ENCODE measurements around the gene JCAD.

Gene JCAD

DNA sequence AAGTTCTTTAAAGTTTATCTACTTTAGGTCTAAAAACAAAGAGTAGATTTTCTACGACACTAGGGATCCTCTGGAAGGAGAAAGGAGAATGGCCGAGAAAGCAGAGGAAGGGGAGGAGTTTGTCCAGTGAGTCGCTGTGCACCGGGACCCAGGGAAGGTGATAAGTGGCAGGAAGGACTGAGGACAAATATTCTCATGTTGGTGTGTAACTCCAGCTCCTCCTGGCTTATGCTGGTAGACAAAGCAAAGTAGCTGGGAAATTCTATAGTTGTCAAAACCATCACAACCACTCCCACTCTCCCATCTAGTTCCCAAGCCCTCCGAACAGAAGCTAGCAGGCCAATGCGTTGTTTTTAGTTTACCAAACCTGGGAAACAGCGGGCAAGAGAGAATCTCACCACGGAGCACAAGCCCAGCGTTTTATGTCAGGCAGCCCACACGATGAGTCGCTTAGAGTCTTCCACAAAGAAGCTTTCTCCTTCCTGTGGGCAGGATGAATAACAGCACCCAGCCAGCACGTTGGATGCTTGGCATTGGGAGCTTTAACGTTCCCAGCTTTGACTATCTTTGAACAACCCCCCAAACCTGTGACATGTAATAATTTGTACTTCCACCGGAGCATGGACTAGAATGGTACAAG lies 32.9 kb upstream of the JCAD start:
- H3K27ac ChIP-seq (ENCODE audit: low read length), result no peak overlapping the region
- no peak overlapping the region for H3K4me3 ChIP-seq (ENCODE audit: low read depth in 1 of 2, low read length in 2 of 2)

DNA sequence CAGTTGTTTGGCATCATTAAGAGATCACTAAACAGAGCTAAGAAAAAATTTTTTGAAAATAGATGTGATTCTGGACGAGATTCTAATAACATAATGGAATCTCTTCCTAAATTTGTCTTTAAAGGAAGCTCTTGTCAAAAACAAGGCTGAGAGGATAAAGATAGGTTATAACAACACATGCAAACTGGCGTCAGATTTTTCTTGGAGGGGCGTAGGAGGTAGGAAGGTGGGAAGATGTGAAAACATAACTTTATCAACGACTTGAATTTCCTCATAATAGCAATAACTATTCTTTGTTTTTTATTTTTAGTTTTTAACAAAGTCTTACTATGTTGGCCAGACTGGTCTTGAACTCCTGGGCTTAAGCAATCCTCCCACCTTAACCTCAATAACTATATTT lies 31.8 kb upstream of the JCAD start:
- Histone ChIP-seq H3K27ac (ENCODE audit: low read length) (no peak overlapping the region), H3K27me3 (ENCODE audit: low read depth, low read length) (no peaks in the 10 kb centered on the region), H3K9me3 (ENCODE audit: control insufficient read depth in 1 of 2, low read length in 2 of 2) (no peaks in the 10 kb centered on the region), H3K4me3 (ENCODE audit: low read depth in 1 of 2, low read length in 2 of 2) (no peak overlapping the region), H3K4me1 (ENCODE audit: control insufficient read depth in 1 of 2, insufficient read depth in 2 of 2, low read length in 2 of 2) (peaks cover 5 to 9% of the 10 kb centered on the region in 2 donors), H3K36me3 (ENCODE audit: control insufficient read depth in 1 of 2, insufficient read depth in 2 of 2, low read length in 2 of 2) (no peaks in the 10 kb centered on the region)

More for the DNA sequence above, 32.9 kb upstream of the JCAD start:
- no peaks in the 10 kb centered on the region for H3K9me3 ChIP-seq (ENCODE audit: control insufficient read depth in 1 of 2, low read length in 2 of 2)
- H3K27me3 ChIP-seq (ENCODE audit: low read depth, low read length), result no peaks in the 10 kb centered on the region
- H3K36me3 ChIP-seq (ENCODE audit: control insufficient read depth in 1 of 2, insufficient read depth in 2 of 2, low read length in 2 of 2), result no peaks in the 10 kb centered on the region
- H3K4me1 ChIP-seq (ENCODE audit: control insufficient read depth in 1 of 2, insufficient read depth in 2 of 2, low read length in 2 of 2), result peaks cover 5 to 9% of the 10 kb centered on the region in 2 donors

DNA sequence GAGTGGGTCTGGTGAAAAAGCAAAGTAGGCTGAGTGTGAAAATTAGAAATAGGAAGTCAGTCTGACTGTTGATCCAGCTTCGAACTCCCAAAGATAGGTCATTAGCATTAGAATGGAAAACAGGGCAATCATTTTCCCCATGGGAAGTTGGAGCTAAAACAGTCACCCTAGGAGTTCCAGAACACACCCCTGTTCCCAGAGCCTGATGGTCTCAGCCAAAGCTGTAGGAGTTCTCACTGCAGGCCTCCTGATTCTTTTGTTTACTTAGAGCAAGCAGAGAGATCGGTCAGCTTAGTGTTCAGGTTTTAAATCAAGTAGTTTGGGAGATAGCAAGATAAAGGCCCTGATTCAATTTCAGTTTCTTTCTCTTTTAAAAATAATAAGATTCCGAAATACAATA lies 28.8 kb upstream of the JCAD start:
- Histone ChIP-seq H3K27me3 (ENCODE audit: low read depth, low read length) (no peaks in the 10 kb centered on the region), H3K27ac (ENCODE audit: low read length) (no peak overlapping the region), H3K9me3 (ENCODE audit: control insufficient read depth in 1 of 2, low read length in 2 of 2) (no peaks in the 10 kb centered on the region), H3K4me3 (ENCODE audit: low read depth in 1 of 2, low read length in 2 of 2) (no peak overlapping the region), H3K36me3 (ENCODE audit: control insufficient read depth in 1 of 2, insufficient read depth in 2 of 2, low read length in 2 of 2) (no peaks in the 10 kb centered on the region), H3K4me1 (ENCODE audit: control insufficient read depth in 1 of 2, insufficient read depth in 2 of 2, low read length in 2 of 2) (peaks cover 5 to 9% of the 10 kb centered on the region in 2 donors)

DNA sequence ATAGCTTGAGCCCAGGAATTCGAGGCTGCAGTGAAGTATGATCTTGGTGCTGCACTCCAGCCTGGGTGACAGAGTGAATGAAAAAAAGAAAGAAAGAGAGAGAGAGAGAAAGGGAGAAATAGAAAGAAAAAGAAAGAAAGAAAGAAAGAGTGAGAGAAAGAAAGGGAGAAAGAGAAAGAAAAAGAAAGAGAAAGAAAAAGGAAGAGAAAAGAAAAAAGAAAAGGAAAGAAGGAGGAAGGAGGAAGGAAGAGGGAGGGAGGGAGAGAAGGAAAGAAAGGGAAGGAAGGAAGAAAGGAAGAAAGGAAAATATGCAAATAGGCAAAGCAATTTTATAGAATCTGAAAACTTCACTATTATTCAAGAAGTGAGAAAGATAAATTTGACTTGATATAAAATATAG lies 24.5 kb upstream of the JCAD start:
- H3K36me3 ChIP-seq (ENCODE audit: control insufficient read depth in 1 of 2, insufficient read depth in 2 of 2, low read length in 2 of 2), result no peaks in the 10 kb centered on the region
- H3K4me1 ChIP-seq (ENCODE audit: control insufficient read depth in 1 of 2, insufficient read depth in 2 of 2, low read length in 2 of 2), result peaks cover 2 to 5% of the 10 kb centered on the region in 2 donors
- H3K27me3 ChIP-seq (ENCODE audit: low read depth, low read length), result no peaks in the 10 kb centered on the region
- no peak overlapping the region for H3K27ac ChIP-seq (ENCODE audit: low read length)
- H3K9me3 ChIP-seq (ENCODE audit: control insufficient read depth in 1 of 2, low read length in 2 of 2), result no peaks in the 10 kb centered on the region
- H3K4me3 ChIP-seq (ENCODE audit: low read depth in 1 of 2, low read length in 2 of 2), result no peak overlapping the region

DNA sequence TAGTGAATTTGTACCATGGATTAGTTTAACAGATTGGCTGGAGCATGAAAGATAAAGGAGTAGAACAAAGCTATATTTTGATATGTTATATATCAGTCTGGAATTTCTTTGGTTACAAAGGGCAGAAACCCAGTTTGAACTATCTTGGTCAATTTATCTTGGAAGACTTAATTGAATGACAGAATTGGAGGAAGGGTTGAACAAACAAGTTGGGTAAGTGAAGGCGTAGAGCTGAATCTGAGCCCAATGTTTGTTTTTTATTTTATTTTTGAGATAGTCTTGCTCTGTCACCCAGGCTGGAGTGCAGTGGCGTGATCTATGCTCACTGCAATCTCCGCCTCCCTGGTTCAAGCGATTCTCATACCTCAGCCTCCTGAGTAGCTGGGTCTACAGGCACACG lies 21.8 kb upstream of the JCAD start:
- no peaks in the 10 kb centered on the region for H3K4me1 ChIP-seq (ENCODE audit: control insufficient read depth in 1 of 2, insufficient read depth in 2 of 2, low read length in 2 of 2)
- H3K27me3 ChIP-seq (ENCODE audit: low read depth, low read length), result no peaks in the 10 kb centered on the region
- H3K9me3 ChIP-seq (ENCODE audit: control insufficient read depth in 1 of 2, low read length in 2 of 2), result no peaks in the 10 kb centered on the region
- H3K36me3 ChIP-seq (ENCODE audit: control insufficient read depth in 1 of 2, insufficient read depth in 2 of 2, low read length in 2 of 2), result no peaks in the 10 kb centered on the region
- no peak overlapping the region for H3K4me3 ChIP-seq (ENCODE audit: low read depth in 1 of 2, low read length in 2 of 2)
- no peak overlapping the region for H3K27ac ChIP-seq (ENCODE audit: low read length)

DNA sequence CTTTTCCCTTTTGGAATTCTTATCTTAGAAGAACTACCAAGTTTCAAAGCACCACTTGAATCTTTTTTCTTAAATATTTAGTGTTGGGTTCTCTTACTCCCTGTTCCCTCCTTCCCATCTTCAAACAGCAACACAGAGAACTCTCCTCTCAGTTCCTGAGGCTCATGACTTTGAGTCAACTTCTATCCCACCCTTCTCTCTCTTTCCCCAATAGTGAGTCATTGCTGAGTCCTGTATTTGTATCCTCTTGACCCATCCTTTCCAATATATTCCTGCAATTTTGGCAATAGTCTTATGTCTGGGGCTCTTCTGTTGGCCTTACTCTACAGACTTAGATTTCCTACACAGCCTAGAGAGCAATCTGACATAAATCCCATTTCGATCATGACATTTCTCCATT lies 20.8 kb upstream of the JCAD start:
- no peaks in the 10 kb centered on the region for H3K27me3 ChIP-seq (ENCODE audit: low read depth, low read length)

DNA sequence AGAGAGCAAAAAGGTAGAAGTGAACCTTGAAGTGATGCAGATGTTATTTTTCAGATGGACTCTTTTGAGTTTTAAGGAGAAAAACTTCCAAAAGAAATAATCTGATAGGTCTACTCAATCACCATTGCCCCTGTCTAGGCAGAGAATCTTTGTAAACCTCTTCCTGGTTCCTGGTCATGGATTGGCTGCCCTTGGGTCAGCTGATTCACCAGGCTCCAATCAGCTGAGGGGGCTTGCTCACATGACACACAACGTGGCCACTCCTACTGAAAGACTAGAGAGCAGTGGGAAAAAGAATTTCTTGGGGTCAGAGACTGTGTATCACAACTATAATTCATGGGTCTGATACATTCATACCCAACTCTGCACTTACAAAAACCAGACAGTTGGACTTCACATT lies 20.0 kb upstream of the JCAD start:
- Histone ChIP-seq H3K4me1 (ENCODE audit: control insufficient read depth in 1 of 2, insufficient read depth in 2 of 2, low read length in 2 of 2) (no peaks in the 10 kb centered on the region), H3K36me3 (ENCODE audit: control insufficient read depth in 1 of 2, insufficient read depth in 2 of 2, low read length in 2 of 2) (no peaks in the 10 kb centered on the region), H3K27ac (ENCODE audit: low read length) (no peak overlapping the region), H3K4me3 (ENCODE audit: low read depth in 1 of 2, low read length in 2 of 2) (no peak overlapping the region), H3K27me3 (ENCODE audit: low read depth, low read length) (no peaks in the 10 kb centered on the region), H3K9me3 (ENCODE audit: control insufficient read depth in 1 of 2, low read length in 2 of 2) (no peaks in the 10 kb centered on the region)

More for the DNA sequence above, 20.8 kb upstream of the JCAD start:
- H3K4me1 ChIP-seq (ENCODE audit: control insufficient read depth in 1 of 2, insufficient read depth in 2 of 2, low read length in 2 of 2), result no peaks in the 10 kb centered on the region
- no peaks in the 10 kb centered on the region for H3K36me3 ChIP-seq (ENCODE audit: control insufficient read depth in 1 of 2, insufficient read depth in 2 of 2, low read length in 2 of 2)
- H3K4me3 ChIP-seq (ENCODE audit: low read depth in 1 of 2, low read length in 2 of 2), result no peak overlapping the region
- no peak overlapping the region for H3K27ac ChIP-seq (ENCODE audit: low read length)
- H3K9me3 ChIP-seq (ENCODE audit: control insufficient read depth in 1 of 2, low read length in 2 of 2), result no peaks in the 10 kb centered on the region

DNA sequence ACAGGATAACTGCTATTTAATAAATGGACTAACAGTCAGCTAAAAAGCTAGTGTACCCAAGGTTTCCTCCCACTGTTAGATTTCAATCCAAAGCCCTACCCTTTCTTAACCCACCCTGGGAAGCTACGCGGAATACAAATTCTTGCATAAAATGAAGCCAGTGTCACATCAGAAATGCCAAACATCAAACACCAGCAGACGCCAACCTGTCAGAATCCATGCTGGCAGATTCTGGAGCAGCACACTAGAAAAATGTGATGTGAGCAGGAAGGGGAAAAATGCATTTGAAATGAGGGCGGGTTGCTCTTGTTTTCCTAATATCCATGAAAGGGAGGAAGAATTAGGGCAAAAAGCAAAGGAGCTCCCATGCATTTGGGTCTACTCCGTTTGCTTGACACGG lies 16.1 kb upstream of the JCAD start:
- no peaks in the 10 kb centered on the region for H3K36me3 ChIP-seq (ENCODE audit: control insufficient read depth in 1 of 2, insufficient read depth in 2 of 2, low read length in 2 of 2)
- H3K4me3 ChIP-seq (ENCODE audit: low read depth in 1 of 2, low read length in 2 of 2), result no peak overlapping the region
- no peak overlapping the region for H3K27ac ChIP-seq (ENCODE audit: low read length)
- no peaks in the 10 kb centered on the region for H3K27me3 ChIP-seq (ENCODE audit: low read depth, low read length)
- H3K9me3 ChIP-seq (ENCODE audit: control insufficient read depth in 1 of 2, low read length in 2 of 2), result no peaks in the 10 kb centered on the region
- no peaks in the 10 kb centered on the region for H3K4me1 ChIP-seq (ENCODE audit: control insufficient read depth in 1 of 2, insufficient read depth in 2 of 2, low read length in 2 of 2)

DNA sequence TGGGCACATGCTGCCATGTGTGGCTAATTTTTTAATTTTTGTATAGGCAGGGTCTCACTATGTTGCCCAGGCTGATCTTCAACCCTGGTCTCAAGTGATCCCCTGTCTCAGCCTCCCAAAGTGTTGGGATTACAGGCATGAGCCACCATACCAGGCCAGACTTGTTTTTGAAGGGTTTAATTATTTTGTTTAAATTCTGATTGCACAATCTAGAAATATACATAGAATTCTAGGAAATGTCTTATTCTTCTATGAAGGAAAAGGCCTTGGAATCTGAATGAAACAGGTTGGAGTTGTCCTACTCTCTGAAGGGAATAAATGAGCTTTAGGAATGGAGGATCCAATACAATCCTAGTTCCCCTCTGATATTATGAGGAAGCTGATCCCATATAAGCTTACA lies 15.5 kb upstream of the JCAD start:
- H3K27ac ChIP-seq (ENCODE audit: low read length), result no peak overlapping the region
- no peaks in the 10 kb centered on the region for H3K27me3 ChIP-seq (ENCODE audit: low read depth, low read length)
- H3K4me1 ChIP-seq (ENCODE audit: control insufficient read depth in 1 of 2, insufficient read depth in 2 of 2, low read length in 2 of 2), result no peaks in the 10 kb centered on the region
- H3K4me3 ChIP-seq (ENCODE audit: low read depth in 1 of 2, low read length in 2 of 2), result no peak overlapping the region
- no peaks in the 10 kb centered on the region for H3K36me3 ChIP-seq (ENCODE audit: control insufficient read depth in 1 of 2, insufficient read depth in 2 of 2, low read length in 2 of 2)
- H3K9me3 ChIP-seq (ENCODE audit: control insufficient read depth in 1 of 2, low read length in 2 of 2), result no peaks in the 10 kb centered on the region

DNA sequence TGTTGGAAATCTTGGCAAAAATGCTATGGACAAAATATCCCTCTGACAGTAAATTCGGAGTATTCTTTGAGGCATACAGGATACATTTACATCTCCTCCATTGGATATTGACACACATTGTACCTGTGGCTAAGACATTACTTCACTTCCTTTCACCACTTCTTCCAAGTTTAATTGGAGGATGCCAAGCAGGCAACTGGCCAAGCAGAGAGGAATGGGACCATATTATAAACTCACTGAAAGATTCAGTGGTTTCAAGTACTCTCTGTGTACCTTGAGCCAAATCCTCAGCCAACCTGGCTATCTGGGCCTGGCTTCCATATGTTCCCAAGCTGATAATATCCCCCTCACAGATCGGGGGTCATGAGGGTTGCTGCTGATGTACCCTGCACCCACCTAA lies 14.7 kb upstream of the JCAD start:
- Histone ChIP-seq H3K27me3 (ENCODE audit: low read depth, low read length) (no peaks in the 10 kb centered on the region), H3K9me3 (ENCODE audit: control insufficient read depth in 1 of 2, low read length in 2 of 2) (no peaks in the 10 kb centered on the region), H3K4me1 (ENCODE audit: control insufficient read depth in 1 of 2, insufficient read depth in 2 of 2, low read length in 2 of 2) (no peaks in the 10 kb centered on the region), H3K27ac (ENCODE audit: low read length) (no peak overlapping the region), H3K36me3 (ENCODE audit: control insufficient read depth in 1 of 2, insufficient read depth in 2 of 2, low read length in 2 of 2) (no peaks in the 10 kb centered on the region), H3K4me3 (ENCODE audit: low read depth in 1 of 2, low read length in 2 of 2) (no peak overlapping the region)

DNA sequence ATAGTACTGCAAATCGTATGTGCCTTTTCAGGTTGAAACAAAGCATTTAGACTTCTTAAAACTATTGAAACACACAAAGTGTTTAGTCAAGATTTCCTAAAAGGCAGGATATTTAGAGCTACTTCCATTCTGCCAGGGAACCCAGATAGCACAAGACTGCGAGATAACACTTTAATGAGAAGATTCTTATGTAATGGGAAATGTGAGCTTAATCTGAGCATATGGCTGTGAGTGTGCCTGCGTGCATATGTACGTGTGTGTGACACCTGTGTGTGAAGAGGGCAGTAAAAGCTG lies 14.3 kb upstream of the JCAD start:
- Histone ChIP-seq H3K36me3 (ENCODE audit: control insufficient read depth in 1 of 2, insufficient read depth in 2 of 2, low read length in 2 of 2) (no peaks in the 10 kb centered on the region), H3K27me3 (ENCODE audit: low read depth, low read length) (no peaks in the 10 kb centered on the region), H3K4me1 (ENCODE audit: control insufficient read depth in 1 of 2, insufficient read depth in 2 of 2, low read length in 2 of 2) (no peaks in the 10 kb centered on the region), H3K27ac (ENCODE audit: low read length) (no peak overlapping the region), H3K4me3 (ENCODE audit: low read depth in 1 of 2, low read length in 2 of 2) (no peak overlapping the region), H3K9me3 (ENCODE audit: control insufficient read depth in 1 of 2, low read length in 2 of 2) (no peaks in the 10 kb centered on the region)

DNA sequence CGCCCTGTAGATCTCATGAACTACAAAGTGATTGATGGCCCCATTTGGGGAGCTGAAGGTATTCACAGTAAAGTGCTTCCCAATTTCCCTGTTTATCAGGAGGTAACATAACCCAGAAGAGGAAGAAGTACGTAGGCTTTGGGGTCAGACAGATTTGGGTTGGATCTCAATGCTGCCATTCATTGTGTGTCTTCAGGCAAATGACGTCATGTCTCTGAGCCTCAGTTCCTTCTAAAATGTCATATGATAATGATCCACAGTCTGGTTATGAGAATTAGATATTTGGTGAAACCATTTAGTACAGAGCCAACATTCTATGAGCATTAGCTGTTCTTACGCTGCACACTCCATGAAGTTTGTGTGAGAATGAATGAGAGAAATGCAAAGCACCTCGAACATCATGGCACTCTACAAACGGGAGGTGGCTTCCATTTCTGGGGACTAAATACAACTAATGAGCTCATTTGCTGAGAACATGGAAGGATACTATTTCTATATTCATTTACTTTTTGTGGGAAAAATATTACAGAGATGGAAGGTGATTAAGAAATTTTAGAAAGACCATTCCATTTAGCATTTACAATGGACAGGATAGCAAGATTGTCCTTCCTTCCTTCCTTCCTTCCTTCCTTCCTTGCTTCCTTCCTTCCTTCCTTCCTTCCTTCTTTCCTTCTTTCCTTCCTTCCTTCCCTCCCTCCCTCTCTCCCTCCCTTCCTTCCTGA lies 13.8 kb upstream of the JCAD start:
- H3K4me3 ChIP-seq (ENCODE audit: low read depth in 1 of 2, low read length in 2 of 2), result no peak overlapping the region
- no peaks in the 10 kb centered on the region for H3K27me3 ChIP-seq (ENCODE audit: low read depth, low read length)
- H3K4me1 ChIP-seq (ENCODE audit: control insufficient read depth in 1 of 2, insufficient read depth in 2 of 2, low read length in 2 of 2), result no peaks in the 10 kb centered on the region
- no peaks in the 10 kb centered on the region for H3K36me3 ChIP-seq (ENCODE audit: control insufficient read depth in 1 of 2, insufficient read depth in 2 of 2, low read length in 2 of 2)
- no peaks in the 10 kb centered on the region for H3K9me3 ChIP-seq (ENCODE audit: control insufficient read depth in 1 of 2, low read length in 2 of 2)
- H3K27ac ChIP-seq (ENCODE audit: low read length), result no peak overlapping the region
